NCI-H2081 (cell line): ENCODE results near the gene NPHP4.
A peak's percentile ranks its signal among the peaks of the same experiment; 100 is the strongest.

Experiments used
- DNase-seq, 2 experiments: peaks; one replicate each; lab custom pipeline; 2025; lab: John Stamatoyannopoulos, UW

The NPHP4 gene

GRCh38 chr1:5989731-5990271 is 2.4 kb downstream of the NPHP4 start:
- no peak for DNase-seq

- DNase-seq = no peak
Observed at GRCh38 chr1:5989286-5989605, 3.0 kb downstream of the NPHP4 start.

GRCh38 chr1:5988596-5989285 is 3.5 kb downstream of the NPHP4 start:
- no peak for DNase-seq

GRCh38 chr1:5986018-5986417 is 6.2 kb downstream of the NPHP4 start:
- no peak for DNase-seq

DNA sequence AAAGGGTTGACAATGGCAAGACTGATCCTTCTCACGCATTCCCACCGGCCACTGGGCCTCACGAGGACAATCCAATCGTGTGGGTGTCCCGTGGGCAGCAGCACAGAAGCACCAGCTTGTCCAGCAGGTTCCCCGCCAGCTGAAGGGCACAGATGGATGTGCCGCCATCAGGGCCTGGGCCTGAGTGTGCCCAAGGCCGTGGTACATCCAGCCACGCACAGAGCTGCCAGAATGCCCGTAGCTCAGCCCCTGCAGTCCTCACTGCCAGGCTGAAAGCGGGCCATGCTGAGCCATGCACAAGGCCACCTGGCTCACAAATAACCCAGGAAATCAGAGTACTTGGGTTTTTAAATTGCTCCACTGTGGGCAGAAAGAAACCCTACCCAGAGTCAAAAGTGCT is 7.0 kb downstream of the NPHP4 start:
- DNase-seq = no peak

DNA sequence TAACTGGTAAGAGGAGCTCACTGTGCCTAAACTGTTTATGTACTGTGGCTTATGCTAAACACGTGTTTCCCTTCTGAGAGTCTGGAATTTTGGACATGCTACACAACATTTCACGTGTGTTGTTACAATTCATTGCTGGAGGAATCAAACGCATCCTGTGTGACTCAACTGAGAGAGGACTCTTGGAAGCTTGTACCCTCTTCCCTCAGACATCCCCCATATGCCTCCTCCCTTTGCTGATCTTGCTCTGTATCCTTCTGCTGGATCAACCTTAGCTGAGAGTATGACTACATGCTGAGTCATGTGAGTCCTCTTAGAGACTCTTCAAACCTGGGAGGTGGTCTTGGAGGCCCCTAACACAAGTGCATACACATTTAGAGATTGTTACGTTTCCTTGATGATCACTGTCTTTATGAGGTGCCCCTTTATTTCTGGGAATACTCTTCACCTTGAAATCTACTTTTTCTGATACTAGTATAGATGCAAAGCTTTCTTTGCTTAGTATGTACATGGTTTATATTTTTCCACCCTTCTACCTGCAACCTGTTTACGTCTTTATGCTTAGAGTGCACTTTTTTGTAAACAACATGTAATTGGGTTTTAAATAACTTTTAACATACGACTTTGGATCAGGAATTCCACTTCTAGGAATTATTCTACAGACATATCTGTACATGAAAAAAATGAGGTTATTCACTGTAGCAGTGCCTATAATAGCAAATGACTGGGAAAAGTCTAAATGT is 8.7 kb downstream of the NPHP4 start:
- DNase-seq = no peak

- no peak for DNase-seq
Observed at GRCh38 chr1:5982868-5983267, 9.4 kb downstream of the NPHP4 start.

GRCh38 chr1:5982276-5982675 is 9.9 kb downstream of the NPHP4 start:
- no peak for DNase-seq

DNA sequence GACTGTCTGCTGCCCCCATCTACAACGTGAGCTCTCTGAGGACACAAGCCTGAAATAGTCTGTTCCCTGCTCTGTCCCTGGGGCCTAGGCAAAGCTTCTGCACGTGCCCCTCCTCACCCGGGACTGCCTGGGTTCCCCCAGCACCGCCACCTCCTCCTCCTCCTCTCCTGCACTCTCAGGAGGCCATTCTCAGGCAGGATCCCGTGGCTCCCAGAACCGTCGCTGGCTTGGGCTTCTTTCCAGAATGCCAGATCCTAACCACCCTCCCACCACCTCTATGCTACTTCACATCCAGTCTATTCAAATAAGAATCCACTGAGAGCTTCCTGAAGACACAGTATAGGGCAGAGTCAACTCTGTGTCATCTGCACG is 11.2 kb downstream of the NPHP4 start:
- DNase-seq = no peak

DNA sequence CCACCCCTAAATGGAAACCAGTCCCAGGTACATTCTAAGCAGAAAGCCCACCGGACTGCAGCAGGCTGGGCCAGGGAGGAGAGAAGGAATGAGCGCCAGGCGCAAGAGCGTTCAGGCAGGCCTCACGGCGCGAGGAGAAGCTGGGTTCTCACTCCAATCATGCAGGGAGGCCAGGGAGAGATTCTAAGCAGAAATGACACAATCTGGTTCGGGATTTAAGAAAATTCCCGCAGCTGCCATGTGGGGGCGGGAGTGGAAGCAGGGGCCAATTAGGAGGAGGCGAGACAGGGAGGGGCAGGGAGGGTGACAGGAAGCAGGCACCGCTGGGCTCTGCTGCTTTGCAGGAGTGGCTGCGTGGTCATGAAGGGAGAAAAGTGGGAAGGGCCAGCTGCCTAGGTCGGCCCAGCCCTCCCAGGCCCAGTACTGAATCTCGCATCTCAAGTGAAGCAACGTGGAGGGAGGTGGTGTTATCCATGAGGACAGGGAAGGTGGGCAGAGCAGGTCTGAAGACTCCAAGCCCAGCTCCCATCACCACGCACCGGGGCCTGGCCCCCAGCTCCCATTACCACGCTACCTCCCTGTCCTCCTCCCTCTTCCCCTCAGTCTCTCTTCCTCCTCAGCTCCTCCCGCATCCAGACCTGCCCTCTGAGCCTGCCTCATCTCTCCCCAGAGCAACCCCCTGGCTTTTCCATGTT is 11.8 kb downstream of the NPHP4 start:
- peak; percentile 28 to 41 for DNase-seq

DNA sequence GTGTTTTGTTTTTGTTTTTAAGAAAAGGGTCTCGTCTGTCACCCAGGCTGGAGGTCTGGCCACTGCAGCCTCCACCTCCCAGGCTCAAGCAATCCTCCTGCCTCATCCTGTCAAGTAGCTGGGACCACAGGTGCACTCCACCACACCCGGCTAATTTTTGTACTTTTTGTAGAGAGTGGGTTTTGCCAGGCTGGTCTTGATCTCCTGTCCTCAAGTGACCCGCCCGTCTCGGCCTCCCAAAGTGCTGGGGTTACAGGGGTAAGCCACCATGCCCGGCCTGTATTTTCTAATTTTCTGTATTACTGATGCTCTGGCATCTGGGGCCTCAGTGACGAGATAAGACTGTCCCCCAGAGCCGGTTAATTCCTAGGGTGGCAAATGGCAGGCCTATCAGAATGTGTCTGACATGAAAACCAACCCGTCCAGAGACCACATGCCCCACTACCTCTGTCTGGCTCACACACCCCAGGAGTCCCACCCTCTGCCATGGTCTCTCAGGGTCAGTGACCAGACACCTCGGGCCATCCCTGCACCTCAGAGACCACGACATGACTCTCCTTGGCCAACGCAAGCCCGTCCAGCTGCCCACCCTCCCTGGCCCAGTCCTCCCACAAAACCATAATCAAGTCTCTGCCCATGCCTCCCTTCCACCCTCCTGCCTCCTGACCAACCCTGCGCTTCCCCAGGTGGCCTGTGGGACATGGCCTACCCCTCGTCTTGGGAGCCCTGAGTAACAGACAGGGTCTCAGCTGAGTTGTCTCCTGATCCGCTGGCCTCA is 12.5 kb downstream of the NPHP4 start:
- DNase-seq = no peak

- DNase-seq = no peak
Observed at GRCh38 chr1:5978452-5978851, 13.8 kb downstream of the NPHP4 start.

GRCh38 chr1:5977494-5978444 is 14.5 kb downstream of the NPHP4 start:
- peak in 1 of 2 experiments; percentile 27 for DNase-seq

GRCh38 chr1:5976726-5977493 is 15.3 kb downstream of the NPHP4 start:
- DNase-seq = no peak

- no peak for DNase-seq
Observed at GRCh38 chr1:5976231-5976630, 16.0 kb downstream of the NPHP4 start.

GRCh38 chr1:5975133-5975880 is 16.9 kb downstream of the NPHP4 start:
- DNase-seq = peak; percentile 19 to 36

DNA sequence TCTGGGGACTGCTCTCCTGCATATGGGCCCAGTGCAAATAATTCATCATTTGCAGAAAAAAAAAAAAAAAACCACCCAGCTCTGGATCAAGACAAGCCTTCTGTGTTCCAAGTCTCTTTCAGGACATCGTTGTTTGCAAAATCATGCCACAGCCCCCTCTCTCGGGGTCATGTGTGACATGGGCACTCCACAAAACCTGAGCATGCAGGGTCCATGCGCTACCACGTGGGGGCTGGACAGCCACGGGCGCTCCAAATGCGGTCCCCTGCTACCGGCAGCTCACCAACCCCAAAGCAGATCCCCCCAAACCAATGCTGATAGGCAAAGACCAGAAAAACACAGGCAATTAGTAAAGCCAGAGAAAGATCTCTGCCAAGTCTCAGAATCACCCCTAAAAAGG is 17.6 kb downstream of the NPHP4 start:
- DNase-seq = no peak

- no peak for DNase-seq
Observed at GRCh38 chr1:5973771-5974170, 18.5 kb downstream of the NPHP4 start.

DNA sequence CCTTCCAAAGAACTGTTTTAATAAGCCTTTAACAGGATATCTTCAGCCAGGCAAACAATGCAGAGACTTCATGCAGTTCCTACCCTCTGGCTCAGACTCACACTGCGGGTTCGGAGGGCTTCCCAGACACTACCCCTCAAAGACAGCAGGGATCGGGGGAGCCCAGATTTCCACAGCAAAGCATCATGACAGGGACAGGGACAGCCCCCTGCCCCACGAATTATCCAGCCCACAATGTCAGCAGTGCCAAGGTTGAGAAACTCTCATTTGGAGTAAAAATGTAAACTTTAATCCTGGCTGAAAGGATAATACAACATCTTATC is 20.1 kb downstream of the NPHP4 start:
- no peak for DNase-seq
